Testis (tissue), 3 donors: ENCODE measurements around the gene BMP5. TPM values are rescaled to one million over a fixed set of nuclear protein-coding genes. Genes with fewer than 3 reads are reported as not detected.

ENCODE experiments used
- DNase-seq: peaks from one replicate; pipeline ENCODE4 v3.0.0-alpha.2; 2019
- H3K27ac ChIP-seq, 2 donors: fragments of 200-600 bp; sonication (generic); one replicate each; pipeline ENCODE4 v1.5.1; 2019
- H3K27me3 ChIP-seq: fragments of 200-600 bp; sonication (generic); one replicate; pipeline ENCODE4 v1.5.1; 2019
- H3K36me3 ChIP-seq: fragments of 200-600 bp; sonication (generic); one replicate; pipeline ENCODE4 v1.5.1; 2017; ENCODE audit warnings: low read depth; ENCODE audit errors: missing control alignments
- H3K4me1 ChIP-seq: fragments of 200-600 bp; sonication (generic); one replicate; pipeline ENCODE4 v1.5.1; 2019
- H3K4me3 ChIP-seq, 2 donors: fragments of 200-600 bp; sonication (generic); one replicate each; pipeline ENCODE4 v1.5.1; 2017 to 2019
- H3K9me3 ChIP-seq: fragments of 200-600 bp; sonication (generic); one replicate; pipeline ENCODE4 v1.5.1; 2017
- CTCF ChIP-seq, 3 experiments: fragments of 450-650 bp in 2 of 3; fragments of 200-600 bp in 1 of 3; sonication (generic) in 1 of 3; IDR thresholded peaks; one replicate each; pipeline ENCODE4 v1.5.1; 2016 to 2019; ENCODE audit warnings: antibody characterized with exemption in 3 of 3, mild to moderate bottlenecking in 2 of 3, moderate library complexity in 1 of 3
- POLR2A ChIP-seq: fragments of 450-650 bp; IDR thresholded peaks from one replicate; pipeline ENCODE4 v1.6.1; 2017; ENCODE audit warnings: antibody characterized with exemption, mild to moderate bottlenecking, moderate library complexity
- WGBS, 2 donors: methylation state at CpG; one replicate each; pipeline ENCODE4 v1.1.5; 2018; 5-methylcytosine and 5-hydroxymethylcytosine counted together
- intact Hi-C: fragments of 100-400 bp; cut with DNase I; formaldehyde crosslinking; loops from one replicate; pipeline ENCODE4 v1.15.1; 2023; ENCODE audit warnings: low total_unique reads
- polyA plus RNA-seq: library from polyadenylated mRNA; stranded (reverse); fragments of 350-450 nt; fragmentation: Illumina TruSeq; extraction: RNeasy Lipid Tissue Mini Kit (QIAGEN cat#74804); gene quantifications from one replicate; pipeline ENCODE4 v1.2.3, GENCODE V29; 2014; ENCODE audit warnings: low read depth, low replicate concordance; ENCODE audit not compliant: insufficient read depth
- total RNA-seq, 2 donors: library from RNA; depleted of rRNA; stranded (reverse); fragments of >200 nt; gene quantifications; one replicate each; pipeline ENCODE4 v1.2.3, GENCODE V29; 2016

The BMP5 gene
- total and polyA plus RNA-seq, 3 donors from 2014 or later: 0.06 to 0.12 TPM; not detected in 1

DNA sequence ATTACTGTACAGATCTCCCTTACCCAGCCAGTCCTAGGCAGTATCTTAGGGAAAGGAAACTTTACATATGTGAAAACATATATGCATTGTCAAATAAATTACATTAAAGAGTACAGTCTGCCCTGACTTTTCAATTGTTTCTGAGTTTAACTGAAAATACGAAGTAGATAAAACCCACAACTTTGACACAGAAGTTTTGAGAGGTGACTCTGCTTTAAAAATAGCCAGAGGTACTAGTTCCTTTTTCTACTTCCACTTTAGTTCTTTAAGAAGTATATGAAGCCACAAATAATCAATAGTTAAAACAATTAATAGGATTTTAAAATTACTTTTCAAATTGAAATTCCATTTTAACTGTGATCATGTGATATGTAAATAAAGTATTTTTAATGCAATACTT lies 62.9 kb downstream of the BMP5 start:
- H3K27ac ChIP-seq: no peak overlapping the region
- no peaks in the 10 kb centered on the region for H3K9me3 ChIP-seq
- H3K36me3 ChIP-seq: no peaks in the 10 kb centered on the region
- H3K27me3 ChIP-seq: no peaks in the 10 kb centered on the region
- WGBS, 2 donors: 70 to 78% methylated on average over 1 of the region's 1 CpG
- intact Hi-C loops: no loop called here
- no peaks in the 10 kb centered on the region for H3K4me1 ChIP-seq
- no peak for DNase-seq
- TF ChIP-seq POLR2A (no peak), CTCF (IDR thresholded peaks at IDR 0.05) (no peak)
- no peak overlapping the region for H3K4me3 ChIP-seq

DNA sequence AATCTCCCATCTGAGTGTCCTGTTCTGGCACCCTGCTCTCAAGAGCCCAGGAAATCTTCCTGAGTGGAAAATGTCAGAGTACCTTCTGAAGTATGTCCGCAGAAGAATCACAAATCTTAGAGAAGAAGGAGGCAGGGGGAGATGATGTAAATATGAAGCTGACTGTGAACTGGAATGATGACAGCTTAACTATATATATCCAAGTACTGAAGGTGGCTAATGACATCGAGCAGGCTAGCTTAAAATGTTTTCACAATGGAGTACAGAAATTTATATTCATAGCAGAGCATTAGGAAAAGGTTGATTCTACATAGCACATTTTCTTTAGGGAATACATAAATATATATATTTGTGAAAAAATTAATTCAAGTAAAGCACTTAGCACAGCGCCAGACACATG lies 64.3 kb downstream of the BMP5 start:
- H3K36me3 ChIP-seq: no peaks in the 10 kb centered on the region
- H3K4me1 ChIP-seq: no peaks in the 10 kb centered on the region
- TF ChIP-seq POLR2A (no peak), CTCF (IDR thresholded peaks at IDR 0.05) (no peak)
- H3K27me3 ChIP-seq: no peaks in the 10 kb centered on the region
- H3K27ac ChIP-seq: no peak overlapping the region
- intact Hi-C loops: no loop called here
- 90 to 92% methylated on average over 3 of the region's 3 CpGs for WGBS, 2 donors
- no peaks in the 10 kb centered on the region for H3K9me3 ChIP-seq
- H3K4me3 ChIP-seq: no peak overlapping the region
- no peak for DNase-seq

DNA sequence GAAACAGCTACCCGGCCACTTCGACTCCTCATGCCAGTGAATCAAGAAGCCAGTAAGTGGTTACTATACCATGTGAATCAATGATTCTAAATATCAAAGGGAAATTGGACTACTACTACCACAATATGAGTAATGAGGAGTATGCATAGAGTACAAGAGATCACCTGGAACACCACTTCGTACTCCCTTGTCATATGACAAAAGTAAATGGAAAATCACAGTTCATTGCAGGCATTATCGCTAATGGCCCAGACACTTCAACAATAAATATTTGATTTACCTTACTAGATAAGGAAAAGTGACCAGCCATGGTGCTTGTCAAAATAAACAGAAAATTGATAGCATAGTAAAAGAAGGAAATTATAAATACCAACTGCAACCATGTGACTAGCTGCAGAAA lies 73.1 kb downstream of the BMP5 start:
- no peak overlapping the region for H3K4me3 ChIP-seq
- no peaks in the 10 kb centered on the region for H3K4me1 ChIP-seq
- no peaks in the 10 kb centered on the region for H3K27me3 ChIP-seq
- DNase-seq: no peak
- H3K9me3 ChIP-seq: no peaks in the 10 kb centered on the region
- H3K36me3 ChIP-seq: no peaks in the 10 kb centered on the region
- 96 to 99% methylated on average over 4 of the region's 4 CpGs for WGBS, 2 donors
- intact Hi-C loops: no loop called here
- TF ChIP-seq CTCF (IDR thresholded peaks at IDR 0.05) (no peak), POLR2A (no peak)
- no peak overlapping the region for H3K27ac ChIP-seq

- Histone ChIP-seq H3K27ac (no peak overlapping the region), H3K36me3 (no peaks in the 10 kb centered on the region), H3K4me3 (no peak overlapping the region), H3K9me3 (no peaks in the 10 kb centered on the region), H3K27me3 (no peaks in the 10 kb centered on the region), H3K4me1 (no peaks in the 10 kb centered on the region)
- no peak for DNase-seq
- TF ChIP-seq CTCF (IDR thresholded peaks at IDR 0.05) (no peak), POLR2A (no peak)
- intact Hi-C loops: no loop called here
These were observed 76.8 kb downstream of the BMP5 start for GRCh38 chr6:55798571-55798970.

- no peaks in the 10 kb centered on the region for H3K4me1 ChIP-seq
- no peak overlapping the region for H3K27ac ChIP-seq
- no peaks in the 10 kb centered on the region for H3K27me3 ChIP-seq
- WGBS, 2 donors: 92% methylated on average over 3 of the region's 3 CpGs
- TF ChIP-seq CTCF (IDR thresholded peaks at IDR 0.05): no peak
- TF ChIP-seq POLR2A: no peak
- H3K4me3 ChIP-seq: no peak overlapping the region
- H3K9me3 ChIP-seq: no peaks in the 10 kb centered on the region
- no peak for DNase-seq
- intact Hi-C loops: no loop called here
- no peaks in the 10 kb centered on the region for H3K36me3 ChIP-seq
These were observed 81.1 kb downstream of the BMP5 start for GRCh38 chr6:55794136-55794812.
